Sigmoid colon (tissue), 4 donors: ENCODE measurements around the gene EIF4EBP3.

Experiments
- POLR2A ChIP-seq, 2 donors: fragments of 450-650 bp; IDR thresholded peaks; one replicate each; pipeline ENCODE4 v1.6.1; 2016; ENCODE audit warnings: antibody characterized with exemption in 2 of 2, mild to moderate bottlenecking in 2 of 2, moderate library complexity in 2 of 2
- POLR2AphosphoS5 ChIP-seq, 4 donors: sonication (generic); formaldehyde crosslinking; IDR thresholded peaks; one replicate each; pipeline ENCODE4 v1.6.1; 2017; ENCODE audit warnings: antibody characterized with exemption in 4 of 4
- TF ChIP-seq, protein P1 (sequence below), 4 experiments: fragments of 450-650 bp in 3 of 4; fragments of 200-600 bp in 1 of 4; IDR thresholded peaks; one replicate each; pipeline ENCODE4 v1.5.1; 2016 to 2019; ENCODE audit warnings: antibody characterized with exemption in 4 of 4, mild to moderate bottlenecking in 3 of 4, moderate library complexity in 2 of 4

DNA sequence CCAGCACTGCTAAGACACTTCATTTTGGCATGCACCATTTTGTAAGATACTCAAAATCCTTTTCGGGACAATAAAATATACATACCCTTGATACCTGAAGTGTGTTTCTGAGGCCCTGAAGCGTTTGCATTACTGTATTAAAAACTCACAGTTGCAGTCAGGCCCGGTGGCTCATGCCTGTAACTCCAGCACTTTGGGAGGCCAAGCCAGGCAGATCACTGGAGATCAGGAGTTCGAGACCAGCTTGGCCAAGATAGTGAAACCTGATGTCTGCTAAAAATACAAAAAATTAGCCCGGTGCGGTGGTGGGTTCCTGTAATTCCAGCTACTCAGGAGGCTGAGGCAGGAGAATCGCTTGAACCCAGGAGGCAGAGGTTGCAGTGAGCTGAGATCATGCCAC lies 2.5 kb upstream of the EIF4EBP3 start:
- TF ChIP-seq, protein P1, sequence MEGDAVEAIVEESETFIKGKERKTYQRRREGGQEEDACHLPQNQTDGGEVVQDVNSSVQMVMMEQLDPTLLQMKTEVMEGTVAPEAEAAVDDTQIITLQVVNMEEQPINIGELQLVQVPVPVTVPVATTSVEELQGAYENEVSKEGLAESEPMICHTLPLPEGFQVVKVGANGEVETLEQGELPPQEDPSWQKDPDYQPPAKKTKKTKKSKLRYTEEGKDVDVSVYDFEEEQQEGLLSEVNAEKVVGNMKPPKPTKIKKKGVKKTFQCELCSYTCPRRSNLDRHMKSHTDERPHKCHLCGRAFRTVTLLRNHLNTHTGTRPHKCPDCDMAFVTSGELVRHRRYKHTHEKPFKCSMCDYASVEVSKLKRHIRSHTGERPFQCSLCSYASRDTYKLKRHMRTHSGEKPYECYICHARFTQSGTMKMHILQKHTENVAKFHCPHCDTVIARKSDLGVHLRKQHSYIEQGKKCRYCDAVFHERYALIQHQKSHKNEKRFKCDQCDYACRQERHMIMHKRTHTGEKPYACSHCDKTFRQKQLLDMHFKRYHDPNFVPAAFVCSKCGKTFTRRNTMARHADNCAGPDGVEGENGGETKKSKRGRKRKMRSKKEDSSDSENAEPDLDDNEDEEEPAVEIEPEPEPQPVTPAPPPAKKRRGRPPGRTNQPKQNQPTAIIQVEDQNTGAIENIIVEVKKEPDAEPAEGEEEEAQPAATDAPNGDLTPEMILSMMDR (IDR thresholded peaks at IDR 0.05), result no peak
- TF ChIP-seq POLR2A (IDR thresholded peaks at IDR 0.05) (no peak), POLR2AphosphoS5 (IDR thresholded peaks at IDR 0.05) (no peak)
